ENCODE measurements around the gene POLRMT.

POLRMT gene

DNA sequence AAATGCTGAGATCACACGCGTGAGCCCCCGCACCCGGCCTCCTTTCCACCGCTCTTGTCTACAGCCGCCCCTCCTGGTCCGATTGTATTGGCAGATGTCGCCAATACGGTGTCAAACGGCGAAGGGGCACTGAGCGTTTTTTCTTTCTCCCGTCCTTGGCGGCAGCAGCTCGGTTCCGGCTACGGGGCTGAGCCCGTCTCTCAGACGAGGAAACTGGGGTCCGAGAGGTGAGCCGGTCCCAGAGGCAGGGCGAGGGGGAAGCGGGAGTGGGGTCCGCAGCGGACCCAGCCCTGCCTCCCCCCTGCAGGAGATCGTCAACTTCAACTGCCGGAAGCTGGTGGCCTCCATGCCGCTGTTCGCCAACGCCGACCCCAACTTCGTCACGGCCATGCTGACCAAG, 20.4 kb downstream of the POLRMT start:
- H3K27ac ChIP-seq = no peak overlapping the region
- H3K36me3 ChIP-seq (replicated peaks) = peaks cover 19% of the 10 kb centered on the region
- TF ChIP-seq, protein P1, sequence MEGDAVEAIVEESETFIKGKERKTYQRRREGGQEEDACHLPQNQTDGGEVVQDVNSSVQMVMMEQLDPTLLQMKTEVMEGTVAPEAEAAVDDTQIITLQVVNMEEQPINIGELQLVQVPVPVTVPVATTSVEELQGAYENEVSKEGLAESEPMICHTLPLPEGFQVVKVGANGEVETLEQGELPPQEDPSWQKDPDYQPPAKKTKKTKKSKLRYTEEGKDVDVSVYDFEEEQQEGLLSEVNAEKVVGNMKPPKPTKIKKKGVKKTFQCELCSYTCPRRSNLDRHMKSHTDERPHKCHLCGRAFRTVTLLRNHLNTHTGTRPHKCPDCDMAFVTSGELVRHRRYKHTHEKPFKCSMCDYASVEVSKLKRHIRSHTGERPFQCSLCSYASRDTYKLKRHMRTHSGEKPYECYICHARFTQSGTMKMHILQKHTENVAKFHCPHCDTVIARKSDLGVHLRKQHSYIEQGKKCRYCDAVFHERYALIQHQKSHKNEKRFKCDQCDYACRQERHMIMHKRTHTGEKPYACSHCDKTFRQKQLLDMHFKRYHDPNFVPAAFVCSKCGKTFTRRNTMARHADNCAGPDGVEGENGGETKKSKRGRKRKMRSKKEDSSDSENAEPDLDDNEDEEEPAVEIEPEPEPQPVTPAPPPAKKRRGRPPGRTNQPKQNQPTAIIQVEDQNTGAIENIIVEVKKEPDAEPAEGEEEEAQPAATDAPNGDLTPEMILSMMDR (IDR thresholded peaks at IDR 0.05; ENCODE audit: low read depth, low read length, missing control alignments) = no peak
- H3K4me3 ChIP-seq (ENCODE audit: low read depth, low read length) = no peak overlapping the region
- no peaks in the 10 kb centered on the region for H3K27me3 ChIP-seq (replicated peaks)
- DNase-seq = no peak
- in situ Hi-C loops (cut with HindIII; ENCODE audit: low pct_ligation_motif_present, low sequenced_read_pairs) = no loop called here

DNA sequence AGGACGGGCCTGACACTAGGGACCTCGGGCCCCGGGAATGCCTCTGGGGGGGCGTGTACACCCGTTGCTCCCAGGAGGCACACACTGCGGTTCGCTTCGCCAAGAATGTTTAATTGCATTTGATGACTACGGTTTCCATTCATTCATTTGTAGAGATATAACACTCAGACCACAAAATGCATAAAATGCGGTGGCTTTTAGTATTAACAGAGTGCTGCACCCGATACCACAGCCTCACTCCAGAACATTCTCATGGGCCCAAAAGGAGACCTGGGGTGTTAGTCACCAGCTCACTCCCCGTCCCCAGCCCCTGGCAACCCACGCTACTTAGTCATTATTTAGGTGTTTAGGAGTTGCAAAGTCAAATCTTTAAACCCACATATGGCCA, 21.9 kb downstream of the POLRMT start:
- DNase-seq = peak; percentile 98
- H3K36me3 ChIP-seq (replicated peaks) = peaks cover 13% of the 10 kb centered on the region
- TF ChIP-seq, protein P1 (IDR thresholded peaks at IDR 0.05; ENCODE audit: low read depth, low read length, missing control alignments) = no peak
- H3K27me3 ChIP-seq (replicated peaks) = no peaks in the 10 kb centered on the region
- in situ Hi-C loops (cut with HindIII; ENCODE audit: low pct_ligation_motif_present, low sequenced_read_pairs) = no loop called here
- H3K27ac ChIP-seq = peak overlapping the region; percentile 96
- H3K4me3 ChIP-seq (ENCODE audit: low read depth, low read length) = no peak overlapping the region

DNA sequence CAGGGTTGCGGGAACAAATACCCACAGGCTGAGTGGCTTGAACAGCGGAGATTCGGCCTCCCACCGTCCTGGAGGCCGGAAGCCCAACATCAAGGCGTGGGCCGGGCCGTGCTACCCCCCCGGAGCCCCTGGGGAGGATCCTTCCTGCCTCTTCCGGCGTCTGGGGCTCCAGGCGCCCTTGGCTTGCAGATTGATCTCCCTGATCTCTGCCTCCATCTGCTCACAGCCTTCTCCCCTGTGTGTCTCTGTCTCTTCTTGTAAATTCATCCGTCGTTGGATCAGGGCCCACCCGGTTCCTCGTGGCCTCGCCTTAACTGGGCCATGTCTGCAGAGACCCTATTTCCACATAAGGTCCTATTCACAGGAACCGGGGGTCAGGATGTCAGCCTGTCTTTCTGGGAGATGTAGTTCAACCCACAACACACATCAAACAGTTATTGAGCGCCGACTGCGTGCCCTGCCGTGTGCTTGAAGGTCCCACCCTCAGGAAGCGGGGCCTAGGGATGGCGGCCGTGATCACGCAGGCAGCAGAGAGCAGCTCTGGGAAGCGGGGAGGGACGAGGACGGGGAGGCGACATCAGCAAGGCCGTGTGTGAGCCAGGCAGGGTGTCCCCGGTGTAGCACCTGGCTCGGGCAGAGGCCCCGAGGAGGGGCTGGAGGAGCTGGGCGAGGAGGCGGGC, 22.4 kb downstream of the POLRMT start:
- Histone ChIP-seq H3K27ac (peak overlapping the region; percentile 96), H3K27me3 (replicated peaks) (no peaks in the 10 kb centered on the region), H3K36me3 (replicated peaks) (peaks cover 13% of the 10 kb centered on the region), H3K4me3 (ENCODE audit: low read depth, low read length) (peak overlapping the region; percentile 1)
- DNase-seq = peak; percentile 92
- in situ Hi-C loops (cut with HindIII; ENCODE audit: low pct_ligation_motif_present, low sequenced_read_pairs) = no loop called here
- TF ChIP-seq, protein P1 (IDR thresholded peaks at IDR 0.05; ENCODE audit: low read depth, low read length, missing control alignments) = no peak

DNA sequence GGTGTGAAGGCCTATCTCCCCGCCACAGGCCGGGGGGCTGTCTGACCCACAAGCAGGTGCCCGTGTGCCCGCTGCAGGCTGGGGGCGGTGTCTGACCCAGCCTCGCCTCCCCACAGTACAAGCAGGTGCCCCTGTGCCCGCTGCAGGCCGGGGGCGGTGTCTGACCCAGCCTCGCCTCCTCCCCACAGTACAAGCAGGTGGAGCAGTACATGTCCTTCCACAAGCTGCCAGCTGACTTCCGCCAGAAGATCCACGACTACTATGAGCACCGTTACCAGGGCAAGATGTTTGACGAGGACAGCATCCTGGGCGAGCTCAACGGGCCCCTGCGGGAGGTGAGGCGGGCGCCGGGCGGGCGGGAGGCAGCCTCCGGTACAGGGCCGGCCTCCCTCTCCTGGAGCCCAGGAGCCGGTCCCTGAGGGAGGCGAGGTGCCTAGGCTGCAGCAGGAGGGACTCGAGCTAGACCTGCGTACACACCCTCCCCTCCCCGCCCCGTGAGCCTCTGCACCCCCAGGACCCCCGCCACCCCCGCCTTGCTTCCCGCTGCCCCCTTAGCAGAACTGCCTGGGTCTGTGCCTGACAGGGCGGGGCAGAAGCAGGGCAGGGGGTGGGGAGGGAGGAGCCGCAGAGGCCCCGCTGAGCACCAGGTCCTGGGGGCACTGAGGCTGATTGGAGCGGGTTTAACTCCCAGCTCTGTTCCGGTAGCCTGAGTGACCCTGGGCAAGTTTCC, 23.1 kb downstream of the POLRMT start:
- no peak for DNase-seq
- Histone ChIP-seq H3K36me3 (replicated peaks) (peaks cover 9% of the 10 kb centered on the region), H3K27me3 (replicated peaks) (no peaks in the 10 kb centered on the region), H3K27ac (peak overlapping the region; percentile 96), H3K4me3 (ENCODE audit: low read depth, low read length) (no peak overlapping the region)
- TF ChIP-seq, protein P1 (IDR thresholded peaks at IDR 0.05; ENCODE audit: low read depth, low read length, missing control alignments) = no peak
- in situ Hi-C loops (cut with HindIII; ENCODE audit: low pct_ligation_motif_present, low sequenced_read_pairs) = no loop called here

DNA sequence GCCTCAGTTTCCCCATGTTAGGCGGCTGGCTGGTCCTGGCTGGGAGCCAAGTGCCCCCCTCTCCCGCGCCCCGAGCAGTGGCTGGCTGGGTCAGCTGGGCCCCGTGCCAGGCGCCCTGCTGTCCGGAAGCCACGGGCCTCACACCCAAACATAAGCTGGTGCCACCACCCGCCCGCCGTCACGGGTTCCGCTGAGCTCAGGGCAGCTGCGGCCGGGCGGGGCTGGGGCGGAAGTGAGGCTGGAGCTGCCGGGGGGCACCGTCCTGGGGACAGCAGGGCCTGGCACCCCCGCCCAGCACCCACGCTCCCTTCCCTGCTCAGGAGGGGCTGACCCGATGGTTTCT, 24.4 kb downstream of the POLRMT start:
- H3K4me3 ChIP-seq (ENCODE audit: low read depth, low read length) = no peak overlapping the region
- TF ChIP-seq, protein P1 (IDR thresholded peaks at IDR 0.05; ENCODE audit: low read depth, low read length, missing control alignments) = no peak
- no peak for DNase-seq
- no peaks in the 10 kb centered on the region for H3K27me3 ChIP-seq (replicated peaks)
- H3K27ac ChIP-seq = peak overlapping the region; percentile 96
- peaks cover 4% of the 10 kb centered on the region for H3K36me3 ChIP-seq (replicated peaks)
- in situ Hi-C loops (cut with HindIII; ENCODE audit: low pct_ligation_motif_present, low sequenced_read_pairs) = no loop called here
